Skin of body (tissue), 2 donors: Measurements from ENCODE around the gene FBXW10. TPM values are rescaled to one million over a fixed set of nuclear protein-coding genes. Genes with fewer than 3 reads are reported as not detected.
"Not testable (repeated sequence)": the region's sequence is repeated elsewhere in the genome, so short reads cannot be mapped to it uniquely, and the experiment has no call there.

Experiments used
- DNase-seq: peaks from one replicate; lab custom pipeline; 2025; lab: John Stamatoyannopoulos, UW
- total RNA-seq: library from RNA; depleted of rRNA; stranded (reverse); fragments of >200 nt; gene quantifications from one replicate; pipeline ENCODE4 v1.2.3, GENCODE V29; 2014

The FBXW10 gene
- 0.49 TPM for total RNA-seq

GRCh38 chr17:18743699-18744421 is at the start of gene FBXW10:
Gene FBXW10, plus strand, starts transcription at chr17:18744054. Its CDS starts 191 bp downstream, at chr17:18744245.
- DNase-seq, result not testable (repeated sequence)

- DNase-seq, result not testable (repeated sequence)
Measured at GRCh38 chr17:18695143-18695542, 48.7 kb upstream of the FBXW10 start.

GRCh38 chr17:18698473-18699103 is 45.3 kb upstream of the FBXW10 start:
- DNase-seq, result not testable (repeated sequence)

GRCh38 chr17:18705955-18706354 is 37.9 kb upstream of the FBXW10 start:
- not testable (repeated sequence) for DNase-seq

GRCh38 chr17:18708215-18708614 is 35.6 kb upstream of the FBXW10 start:
- not testable (repeated sequence) for DNase-seq

GRCh38 chr17:18712354-18712999 is 31.4 kb upstream of the FBXW10 start:
- not testable (repeated sequence) for DNase-seq

- not testable (repeated sequence) for DNase-seq
Measured at GRCh38 chr17:18718643-18719427, 25.0 kb upstream of the FBXW10 start.

GRCh38 chr17:18719428-18720110 is 24.3 kb upstream of the FBXW10 start:
- not testable (repeated sequence) for DNase-seq

GRCh38 chr17:18721775-18722547 is 21.9 kb upstream of the FBXW10 start:
- not testable (repeated sequence) for DNase-seq

- not testable (repeated sequence) for DNase-seq
Measured at GRCh38 chr17:18722612-18723011, 21.2 kb upstream of the FBXW10 start.

GRCh38 chr17:18723509-18723908 is 20.3 kb upstream of the FBXW10 start:
- DNase-seq, result not testable (repeated sequence)

- DNase-seq, result not testable (repeated sequence)
Measured at GRCh38 chr17:18732438-18732837, 11.4 kb upstream of the FBXW10 start.

GRCh38 chr17:18733350-18733749 is 10.5 kb upstream of the FBXW10 start:
- not testable (repeated sequence) for DNase-seq

- DNase-seq, result peak; percentile 52
Measured at GRCh38 chr17:18739616-18740391, 4.0 kb upstream of the FBXW10 start.

- DNase-seq, result not testable (repeated sequence)
Measured at GRCh38 chr17:18741228-18741627, 2.6 kb upstream of the FBXW10 start.

- DNase-seq, result not testable (repeated sequence)
Measured at GRCh38 chr17:18744726-18745125, 872 bp downstream of the FBXW10 start.

- peak; percentile 17 for DNase-seq
Measured at GRCh38 chr17:18746551-18746950, 2.7 kb downstream of the FBXW10 start.

GRCh38 chr17:18747501-18747900 is 3.6 kb downstream of the FBXW10 start:
- DNase-seq, result not testable (repeated sequence)

GRCh38 chr17:18750242-18750641 is 6.4 kb downstream of the FBXW10 start:
- DNase-seq, result peak; percentile 11
